GM18909 (cell line): ENCODE data around the gene ARSB.
"Not testable (repeated sequence)": the region's sequence is repeated elsewhere in the genome, so short reads cannot be mapped to it uniquely, and the experiment has no call there.

Experiments
- ATAC-seq: cut with Tn5 transposase; IDR thresholded peaks from one replicate; pipeline ENCODE4 v1.9.1; 2021; ENCODE audit warnings: mild to moderate bottlenecking; ENCODE audit not compliant: unreplicated experiment, poor library complexity

Gene ARSB

GRCh38 chr5:78997090-78997489, 12.0 kb upstream of the ARSB start:
- ATAC-seq, result no peak

- ATAC-seq, result no peak
Observed at GRCh38 chr5:78995521-78996007, 10.5 kb upstream of the ARSB start.

GRCh38 chr5:78993165-78993564, 8.1 kb upstream of the ARSB start:
- no peak for ATAC-seq

GRCh38 chr5:78992146-78992545, 7.0 kb upstream of the ARSB start:
- no peak for ATAC-seq

- ATAC-seq, result no peak
Observed at GRCh38 chr5:78989080-78989479, 4.0 kb upstream of the ARSB start.

- peak; percentile 52 for ATAC-seq
Observed at GRCh38 chr5:78985725-78986223, 664 bp upstream of the ARSB start.

GRCh38 chr5:78984439-78985115, 533 bp downstream of the ARSB start:
- ATAC-seq, result peak; percentile 58

GRCh38 chr5:78983601-78984438, 1.3 kb downstream of the ARSB start:
- ATAC-seq, result peak; percentile 1

GRCh38 chr5:78983194-78983593, 1.9 kb downstream of the ARSB start:
- not testable (repeated sequence) for ATAC-seq

- no peak for ATAC-seq
Observed at GRCh38 chr5:78979909-78980308, 5.2 kb downstream of the ARSB start.

- ATAC-seq, result no peak
Observed at GRCh38 chr5:78979117-78979742, 5.9 kb downstream of the ARSB start.

- no peak for ATAC-seq
Observed at GRCh38 chr5:78975035-78975434, 10.1 kb downstream of the ARSB start.

GRCh38 chr5:78974601-78975000, 10.5 kb downstream of the ARSB start:
- ATAC-seq, result no peak

GRCh38 chr5:78974011-78974410, 11.1 kb downstream of the ARSB start:
- ATAC-seq, result no peak

GRCh38 chr5:78972654-78973428, 12.3 kb downstream of the ARSB start:
- no peak for ATAC-seq

GRCh38 chr5:78971998-78972397, 13.1 kb downstream of the ARSB start:
- ATAC-seq, result no peak

- no peak for ATAC-seq
Observed at GRCh38 chr5:78968781-78969180, 16.3 kb downstream of the ARSB start.

- no peak for ATAC-seq
Observed at GRCh38 chr5:78964889-78965288, 20.2 kb downstream of the ARSB start.

GRCh38 chr5:78961743-78962142, 23.4 kb downstream of the ARSB start:
- no peak for ATAC-seq

GRCh38 chr5:78959767-78960166, 25.3 kb downstream of the ARSB start:
- no peak for ATAC-seq
